ENCODE results near the gene ATOH8.

The ATOH8 gene

GRCh38 chr2:85753525-85754312, at the start of gene ATOH8:
Gene ATOH8, plus strand, starts transcription at chr2:85753991. Its CDS starts 199 bp downstream, at chr2:85754190.
- Histone ChIP-seq H3K27me3 (ENCODE audit: control insufficient read depth, insufficient read depth, low read length) (peaks cover 44% of the 10 kb centered on the region), H3K4me1 (ENCODE audit: control insufficient read depth, insufficient read depth, low read length) (no peaks in the 10 kb centered on the region; the same call in 1 of the 2 replicates), H3K36me3 (ENCODE audit: control insufficient read depth, insufficient read depth, low read length) (no peaks in the 10 kb centered on the region), H3K9me3 (ENCODE audit: control insufficient read depth, insufficient read depth, low read length) (no peaks in the 10 kb centered on the region), H3K27ac (ENCODE audit: low read length) (no peak within 1 kb of the TSS), H3K4me3 (ENCODE audit: low read length) (peak within 1 kb of the TSS; percentile 85)
- no peak for DNase-seq (ENCODE audit: low read depth, low spot score)
- WGBS (ENCODE audit: insufficient coverage, insufficient read length) = no CpG with 5 or more reads among the region's 81 CpGs

- peaks cover 3% of the 10 kb centered on the region for H3K4me1 ChIP-seq (ENCODE audit: control insufficient read depth, insufficient read depth, low read length)
- no peaks in the 10 kb centered on the region for H3K36me3 ChIP-seq (ENCODE audit: control insufficient read depth, insufficient read depth, low read length)
- no peak overlapping the region for H3K27ac ChIP-seq (ENCODE audit: low read length)
- DNase-seq (ENCODE audit: low read depth, low spot score) = no peak
- no peaks in the 10 kb centered on the region for H3K27me3 ChIP-seq (ENCODE audit: control insufficient read depth, insufficient read depth, low read length)
- no peaks in the 10 kb centered on the region for H3K9me3 ChIP-seq (ENCODE audit: control insufficient read depth, insufficient read depth, low read length)
- no CpG with 5 or more reads among the region's 3 CpGs for WGBS (ENCODE audit: insufficient coverage, insufficient read length)
- H3K4me3 ChIP-seq (ENCODE audit: low read length) = no peak overlapping the region
Observed at GRCh38 chr2:85704038-85704437, 49.8 kb upstream of the ATOH8 start.

- no peak for DNase-seq (ENCODE audit: low read depth, low spot score)
- H3K9me3 ChIP-seq (ENCODE audit: control insufficient read depth, insufficient read depth, low read length) = no peaks in the 10 kb centered on the region
- H3K27me3 ChIP-seq (ENCODE audit: control insufficient read depth, insufficient read depth, low read length) = no peaks in the 10 kb centered on the region
- no peak overlapping the region for H3K27ac ChIP-seq (ENCODE audit: low read length)
- H3K36me3 ChIP-seq (ENCODE audit: control insufficient read depth, insufficient read depth, low read length) = no peaks in the 10 kb centered on the region
- peaks cover 3% of the 10 kb centered on the region for H3K4me1 ChIP-seq (ENCODE audit: control insufficient read depth, insufficient read depth, low read length)
- WGBS (ENCODE audit: insufficient coverage, insufficient read length) = no CpG with 5 or more reads among the region's 8 CpGs
- H3K4me3 ChIP-seq (ENCODE audit: low read length) = no peak overlapping the region
Observed at GRCh38 chr2:85704800-85705679, 48.8 kb upstream of the ATOH8 start.

GRCh38 chr2:85705680-85706039, 48.1 kb upstream of the ATOH8 start:
- H3K27ac ChIP-seq (ENCODE audit: low read length) = no peak overlapping the region
- no peak for DNase-seq (ENCODE audit: low read depth, low spot score)
- WGBS (ENCODE audit: insufficient coverage, insufficient read length) = no CpG with 5 or more reads among the region's 2 CpGs
- no peaks in the 10 kb centered on the region for H3K36me3 ChIP-seq (ENCODE audit: control insufficient read depth, insufficient read depth, low read length)
- H3K4me3 ChIP-seq (ENCODE audit: low read length) = no peak overlapping the region
- no peaks in the 10 kb centered on the region for H3K9me3 ChIP-seq (ENCODE audit: control insufficient read depth, insufficient read depth, low read length)
- H3K27me3 ChIP-seq (ENCODE audit: control insufficient read depth, insufficient read depth, low read length) = no peaks in the 10 kb centered on the region
- peaks cover 3% of the 10 kb centered on the region for H3K4me1 ChIP-seq (ENCODE audit: control insufficient read depth, insufficient read depth, low read length)

- no peaks in the 10 kb centered on the region for H3K9me3 ChIP-seq (ENCODE audit: control insufficient read depth, insufficient read depth, low read length)
- no peak overlapping the region for H3K4me3 ChIP-seq (ENCODE audit: low read length)
- H3K27ac ChIP-seq (ENCODE audit: low read length) = no peak overlapping the region
- no peaks in the 10 kb centered on the region for H3K36me3 ChIP-seq (ENCODE audit: control insufficient read depth, insufficient read depth, low read length)
- no peak for DNase-seq (ENCODE audit: low read depth, low spot score)
- H3K27me3 ChIP-seq (ENCODE audit: control insufficient read depth, insufficient read depth, low read length) = no peaks in the 10 kb centered on the region
- WGBS (ENCODE audit: insufficient coverage, insufficient read length) = no CpG with 5 or more reads among the region's 6 CpGs
- peaks cover 3% of the 10 kb centered on the region for H3K4me1 ChIP-seq (ENCODE audit: control insufficient read depth, insufficient read depth, low read length)
Observed at GRCh38 chr2:85706063-85706462, 47.7 kb upstream of the ATOH8 start.

GRCh38 chr2:85706599-85707296, 47.0 kb upstream of the ATOH8 start:
- Histone ChIP-seq H3K4me3 (ENCODE audit: low read length) (no peak overlapping the region), H3K9me3 (ENCODE audit: control insufficient read depth, insufficient read depth, low read length) (no peaks in the 10 kb centered on the region), H3K4me1 (ENCODE audit: control insufficient read depth, insufficient read depth, low read length) (peaks cover 2% of the 10 kb centered on the region; the same call in 1 of the 2 replicates), H3K27ac (ENCODE audit: low read length) (no peak overlapping the region), H3K27me3 (ENCODE audit: control insufficient read depth, insufficient read depth, low read length) (no peaks in the 10 kb centered on the region), H3K36me3 (ENCODE audit: control insufficient read depth, insufficient read depth, low read length) (no peaks in the 10 kb centered on the region)
- no peak for DNase-seq (ENCODE audit: low read depth, low spot score)
- no CpG with 5 or more reads among the region's 10 CpGs for WGBS (ENCODE audit: insufficient coverage, insufficient read length)

- H3K27me3 ChIP-seq (ENCODE audit: control insufficient read depth, insufficient read depth, low read length) = no peaks in the 10 kb centered on the region
- no peaks in the 10 kb centered on the region for H3K36me3 ChIP-seq (ENCODE audit: control insufficient read depth, insufficient read depth, low read length)
- peaks cover 2% of the 10 kb centered on the region; the same call in 1 of the 2 replicates for H3K4me1 ChIP-seq (ENCODE audit: control insufficient read depth, insufficient read depth, low read length)
- no peak overlapping the region for H3K27ac ChIP-seq (ENCODE audit: low read length)
- no peak overlapping the region for H3K4me3 ChIP-seq (ENCODE audit: low read length)
- WGBS (ENCODE audit: insufficient coverage, insufficient read length) = no CpG with 5 or more reads among the region's 10 CpGs
- peak; percentile 71 for DNase-seq (ENCODE audit: low read depth, low spot score)
- H3K9me3 ChIP-seq (ENCODE audit: control insufficient read depth, insufficient read depth, low read length) = no peaks in the 10 kb centered on the region
Observed at GRCh38 chr2:85707304-85707703, 46.5 kb upstream of the ATOH8 start.

GRCh38 chr2:85708641-85709040, 45.1 kb upstream of the ATOH8 start:
- H3K9me3 ChIP-seq (ENCODE audit: control insufficient read depth, insufficient read depth, low read length) = no peaks in the 10 kb centered on the region
- no peaks in the 10 kb centered on the region for H3K36me3 ChIP-seq (ENCODE audit: control insufficient read depth, insufficient read depth, low read length)
- no CpG with 5 or more reads among the region's 1 CpG for WGBS (ENCODE audit: insufficient coverage, insufficient read length)
- no peak for DNase-seq (ENCODE audit: low read depth, low spot score)
- no peak overlapping the region for H3K4me3 ChIP-seq (ENCODE audit: low read length)
- peaks cover 2% of the 10 kb centered on the region; the same call in 1 of the 2 replicates for H3K4me1 ChIP-seq (ENCODE audit: control insufficient read depth, insufficient read depth, low read length)
- no peak overlapping the region for H3K27ac ChIP-seq (ENCODE audit: low read length)
- no peaks in the 10 kb centered on the region for H3K27me3 ChIP-seq (ENCODE audit: control insufficient read depth, insufficient read depth, low read length)

- Histone ChIP-seq H3K36me3 (ENCODE audit: control insufficient read depth, insufficient read depth, low read length) (no peaks in the 10 kb centered on the region), H3K27ac (ENCODE audit: low read length) (no peak overlapping the region), H3K4me1 (ENCODE audit: control insufficient read depth, insufficient read depth, low read length) (peaks cover 2% of the 10 kb centered on the region; the same call in 1 of the 2 replicates), H3K4me3 (ENCODE audit: low read length) (no peak overlapping the region), H3K27me3 (ENCODE audit: control insufficient read depth, insufficient read depth, low read length) (no peaks in the 10 kb centered on the region), H3K9me3 (ENCODE audit: control insufficient read depth, insufficient read depth, low read length) (no peaks in the 10 kb centered on the region)
- no CpG with 5 or more reads among the region's 4 CpGs for WGBS (ENCODE audit: insufficient coverage, insufficient read length)
- no peak for DNase-seq (ENCODE audit: low read depth, low spot score)
Observed at GRCh38 chr2:85709401-85709811, 44.4 kb upstream of the ATOH8 start.

Data from iPS DF 6.9 (cell line).